K562 (cell line): Measurements from ENCODE around the gene MYOM1. TPM values are rescaled to one million over a fixed set of nuclear protein-coding genes. Genes with fewer than 3 reads are reported as not detected.

Experiments
- C11orf30 ChIP-seq: fragments of 450-650 bp; IDR thresholded peaks from 2 replicates; pipeline ENCODE4 v1.6.1; 2016; ENCODE audit warnings: low read depth, mild to moderate bottlenecking
- DMBX1 ChIP-seq: fragments of 250-450 bp; sonication (Bioruptor Pico); IDR thresholded peaks from 2 replicates; pipeline ENCODE4 v1.8.0; 2022; ENCODE audit warnings: inconsistent platforms, mild to moderate bottlenecking, moderate library complexity, borderline replicate concordance
- GATAD2B ChIP-seq: fragments of 450-650 bp; IDR thresholded peaks from 2 replicates; pipeline ENCODE4 v1.6.1; 2017; ENCODE audit warnings: mild to moderate bottlenecking, borderline replicate concordance
- GTF2F1 ChIP-seq: IDR thresholded peaks from 2 replicates; pipeline ENCODE4 v1.6.1; 2011; ENCODE audit warnings: low read depth, low read length, improper control_type of control experiment
- MAFK ChIP-seq: IDR thresholded peaks from 2 replicates; pipeline ENCODE4 v1.6.1; 2011; ENCODE audit warnings: low read length, improper control_type of control experiment
- MYC ChIP-seq, 2 experiments: fragments of 250-450 bp in 1 of 2; sonication (Bioruptor Pico) in 1 of 2; IDR thresholded peaks; 2 replicates each; pipeline versions ENCODE4 v1.5.1 to v1.6.1; 2012 to 2021; ENCODE audit warnings: low read depth in 2 of 2, borderline replicate concordance in 1 of 2, improper control_type of control experiment in 1 of 2, low read length in 1 of 2, mild to moderate bottlenecking in 1 of 2, moderate library complexity in 1 of 2
- PCBP2 ChIP-seq: fragments of 200-400 bp; formaldehyde crosslinking; IDR thresholded peaks from 2 replicates; pipeline ENCODE4 v1.6.1; 2018; ENCODE audit warnings: low read length, low read depth, mild to moderate bottlenecking, moderate library complexity; ENCODE audit not compliant: poor library complexity, severe bottlenecking
- RAD21 ChIP-seq, 2 experiments: fragments of 250-450 bp in 1 of 2; fragments of 450-650 bp in 1 of 2; sonication (Bioruptor Pico) in 1 of 2; formaldehyde crosslinking in 1 of 2; IDR thresholded peaks in 1 of 2; conservative IDR thresholded peaks in 1 of 2; 2 replicates each; pipeline versions ENCODE4 v1.4.0 to v1.8.0; 2020 to 2022; ENCODE audit warnings: mild to moderate bottlenecking in 2 of 2, moderate library complexity in 1 of 2
- SRSF7 ChIP-seq: fragments of 200-400 bp; formaldehyde crosslinking; optimal IDR thresholded peaks from 2 replicates; pipeline ENCODE3; 2017; ENCODE audit warnings: mild to moderate bottlenecking, low read depth, low read length
- polyA plus RNA-seq, 8 experiments: library from polyadenylated mRNA; depleted of rRNA in 4 of 8; stranded (reverse) in 5 of 8; unstranded in 3 of 8; fragments of >200 nt; fragmentation: Nextera tagmentation in 2 of 8; fragmentation: Illumina TruSeq in 1 of 8; extraction: Ambion mirVana in 2 of 8; extraction: Trizol in 1 of 8; gene quantifications; 2 replicates each; pipeline versions ENCODE4 v1.2.1 to v1.2.3, GENCODE V29; 2011 to 2014; ENCODE audit warnings: inconsistent platforms in 1 of 8, missing spikeins in 1 of 8
- total RNA-seq, 7 experiments: library from RNA; depleted of rRNA in 6 of 7; stranded (reverse); fragments of >200 nt in 6 of 7; fragmentation: Illumina TruSeq in 2 of 7; extraction: Trizol in 2 of 7; gene quantifications; 2 replicates each; pipeline versions ENCODE4 v1.2.1 to v1.2.3, GENCODE V29; 2011 to 2021; ENCODE audit warnings: low replicate concordance in 1 of 7
- TF ChIP-seq, protein P1 (sequence below): fragments of 450-650 bp; IDR thresholded peaks from 2 replicates; pipeline ENCODE4 v1.6.1; 2016; ENCODE audit warnings: low read depth, mild to moderate bottlenecking, moderate library complexity
- TF ChIP-seq, protein P2 (sequence below): fragments of 200-800 bp; sonication (Bioruptor generic); IDR thresholded peaks from 2 replicates; pipeline ENCODE4 v1.6.1; 2017; ENCODE audit warnings: missing genetic modification characterization, missing compliant biosample characterization
- TF ChIP-seq, protein P3 (sequence below), 2 experiments: fragments of 450-650 bp in 1 of 2; sonication (generic) in 1 of 2; formaldehyde crosslinking in 1 of 2; IDR thresholded peaks; 2 replicates each; pipeline versions ENCODE4 v1.7.1 to v1.9.0; 2016 to 2022; ENCODE audit warnings: inconsistent platforms in 1 of 2, mild to moderate bottlenecking in 1 of 2, missing genetic modification reagents in 1 of 2
- TF ChIP-seq, protein P4 (sequence below): conservative IDR thresholded peaks from 2 replicates; pipeline ENCODE4 v1.6.1; 2011; ENCODE audit warnings: low read depth, mild to moderate bottlenecking, low read length; ENCODE audit not compliant: control insufficient read depth

The MYOM1 gene
- total and polyA plus RNA-seq, 9 of the 15 experiments (the other 6 are each of a cell fraction or from before 2014, with no cell fraction given) = 0.01 to 0.62 (median 0.25) TPM

DNA sequence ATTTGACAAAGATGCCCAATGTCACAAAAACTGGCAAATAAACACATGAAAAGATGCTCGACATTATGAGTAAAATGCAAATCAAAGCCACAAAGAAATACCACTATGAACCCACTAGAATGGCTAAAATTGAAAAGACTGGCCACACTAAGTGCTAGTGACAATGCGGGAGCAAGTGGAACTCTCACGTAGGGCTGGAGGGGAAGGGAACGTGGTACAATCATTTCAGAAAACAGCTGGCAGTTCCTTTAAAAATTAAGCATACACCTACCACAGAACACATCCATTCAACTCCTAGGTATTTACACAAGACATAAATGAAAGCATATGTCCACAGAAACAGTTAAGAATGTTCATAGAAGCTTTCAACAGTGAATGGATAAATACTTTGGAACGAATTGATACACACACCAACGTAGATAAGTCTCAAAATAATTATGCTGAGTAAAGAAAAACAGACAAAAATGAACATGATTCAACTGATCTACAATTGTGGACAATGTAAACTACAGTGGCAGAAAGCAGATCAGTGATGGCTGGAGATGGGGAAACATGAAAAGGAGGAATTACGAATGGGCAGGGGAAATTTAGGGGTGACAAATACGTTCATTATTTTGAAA lies 71.7 kb downstream of the MYOM1 start (continued):
- TF ChIP-seq, protein P1, sequence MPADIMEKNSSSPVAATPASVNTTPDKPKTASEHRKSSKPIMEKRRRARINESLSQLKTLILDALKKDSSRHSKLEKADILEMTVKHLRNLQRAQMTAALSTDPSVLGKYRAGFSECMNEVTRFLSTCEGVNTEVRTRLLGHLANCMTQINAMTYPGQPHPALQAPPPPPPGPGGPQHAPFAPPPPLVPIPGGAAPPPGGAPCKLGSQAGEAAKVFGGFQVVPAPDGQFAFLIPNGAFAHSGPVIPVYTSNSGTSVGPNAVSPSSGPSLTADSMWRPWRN = no peak
- TF ChIP-seq PCBP2 = no peak
- TF ChIP-seq MYC (IDR thresholded peaks at IDR 0.05; ENCODE audit: low read depth, low read length) = no peak
- TF ChIP-seq MYC (CRISPR knock-in tag; IDR thresholded peaks at IDR 0.05; ENCODE audit: borderline replicate concordance, low read depth) = no peak
- TF ChIP-seq SRSF7 = no peak
- TF ChIP-seq MAFK = 0 out of 2 replicates have a peak, but pooled peaks have one; percentile 33
- TF ChIP-seq, protein P2, sequence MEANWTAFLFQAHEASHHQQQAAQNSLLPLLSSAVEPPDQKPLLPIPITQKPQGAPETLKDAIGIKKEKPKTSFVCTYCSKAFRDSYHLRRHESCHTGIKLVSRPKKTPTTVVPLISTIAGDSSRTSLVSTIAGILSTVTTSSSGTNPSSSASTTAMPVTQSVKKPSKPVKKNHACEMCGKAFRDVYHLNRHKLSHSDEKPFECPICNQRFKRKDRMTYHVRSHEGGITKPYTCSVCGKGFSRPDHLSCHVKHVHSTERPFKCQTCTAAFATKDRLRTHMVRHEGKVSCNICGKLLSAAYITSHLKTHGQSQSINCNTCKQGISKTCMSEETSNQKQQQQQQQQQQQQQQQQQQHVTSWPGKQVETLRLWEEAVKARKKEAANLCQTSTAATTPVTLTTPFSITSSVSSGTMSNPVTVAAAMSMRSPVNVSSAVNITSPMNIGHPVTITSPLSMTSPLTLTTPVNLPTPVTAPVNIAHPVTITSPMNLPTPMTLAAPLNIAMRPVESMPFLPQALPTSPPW = no peak
- TF ChIP-seq GTF2F1 = no peak
- TF ChIP-seq, protein P3, sequence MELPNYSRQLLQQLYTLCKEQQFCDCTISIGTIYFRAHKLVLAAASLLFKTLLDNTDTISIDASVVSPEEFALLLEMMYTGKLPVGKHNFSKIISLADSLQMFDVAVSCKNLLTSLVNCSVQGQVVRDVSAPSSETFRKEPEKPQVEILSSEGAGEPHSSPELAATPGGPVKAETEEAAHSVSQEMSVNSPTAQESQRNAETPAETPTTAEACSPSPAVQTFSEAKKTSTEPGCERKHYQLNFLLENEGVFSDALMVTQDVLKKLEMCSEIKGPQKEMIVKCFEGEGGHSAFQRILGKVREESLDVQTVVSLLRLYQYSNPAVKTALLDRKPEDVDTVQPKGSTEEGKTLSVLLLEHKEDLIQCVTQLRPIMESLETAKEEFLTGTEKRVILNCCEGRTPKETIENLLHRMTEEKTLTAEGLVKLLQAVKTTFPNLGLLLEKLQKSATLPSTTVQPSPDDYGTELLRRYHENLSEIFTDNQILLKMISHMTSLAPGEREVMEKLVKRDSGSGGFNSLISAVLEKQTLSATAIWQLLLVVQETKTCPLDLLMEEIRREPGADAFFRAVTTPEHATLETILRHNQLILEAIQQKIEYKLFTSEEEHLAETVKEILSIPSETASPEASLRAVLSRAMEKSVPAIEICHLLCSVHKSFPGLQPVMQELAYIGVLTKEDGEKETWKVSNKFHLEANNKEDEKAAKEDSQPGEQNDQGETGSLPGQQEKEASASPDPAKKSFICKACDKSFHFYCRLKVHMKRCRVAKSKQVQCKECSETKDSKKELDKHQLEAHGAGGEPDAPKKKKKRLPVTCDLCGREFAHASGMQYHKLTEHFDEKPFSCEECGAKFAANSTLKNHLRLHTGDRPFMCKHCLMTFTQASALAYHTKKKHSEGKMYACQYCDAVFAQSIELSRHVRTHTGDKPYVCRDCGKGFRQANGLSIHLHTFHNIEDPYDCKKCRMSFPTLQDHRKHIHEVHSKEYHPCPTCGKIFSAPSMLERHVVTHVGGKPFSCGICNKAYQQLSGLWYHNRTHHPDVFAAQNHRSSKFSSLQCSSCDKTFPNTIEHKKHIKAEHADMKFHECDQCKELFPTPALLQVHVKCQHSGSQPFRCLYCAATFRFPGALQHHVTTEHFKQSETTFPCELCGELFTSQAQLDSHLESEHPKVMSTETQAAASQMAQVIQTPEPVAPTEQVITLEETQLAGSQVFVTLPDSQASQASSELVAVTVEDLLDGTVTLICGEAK (IDR thresholded peaks at IDR 0.05) = 0 out of 2 replicates have a peak, but pooled peaks have one; percentile 13
- TF ChIP-seq, protein P3 (CRISPR knock-in tag; IDR thresholded peaks at IDR 0.05) = no peak
- no peak for TF ChIP-seq DMBX1 (CRISPR knock-in tag)
- TF ChIP-seq RAD21 (CRISPR knock-in tag; conservative IDR thresholded peaks at IDR 0.05 in 1 of 2, IDR thresholded peaks at IDR 0.05 in 1 of 2) = no peak
- 0 out of 2 replicates have a peak, but pooled peaks have one; percentile 16 for TF ChIP-seq GATAD2B
- TF ChIP-seq, protein P4, sequence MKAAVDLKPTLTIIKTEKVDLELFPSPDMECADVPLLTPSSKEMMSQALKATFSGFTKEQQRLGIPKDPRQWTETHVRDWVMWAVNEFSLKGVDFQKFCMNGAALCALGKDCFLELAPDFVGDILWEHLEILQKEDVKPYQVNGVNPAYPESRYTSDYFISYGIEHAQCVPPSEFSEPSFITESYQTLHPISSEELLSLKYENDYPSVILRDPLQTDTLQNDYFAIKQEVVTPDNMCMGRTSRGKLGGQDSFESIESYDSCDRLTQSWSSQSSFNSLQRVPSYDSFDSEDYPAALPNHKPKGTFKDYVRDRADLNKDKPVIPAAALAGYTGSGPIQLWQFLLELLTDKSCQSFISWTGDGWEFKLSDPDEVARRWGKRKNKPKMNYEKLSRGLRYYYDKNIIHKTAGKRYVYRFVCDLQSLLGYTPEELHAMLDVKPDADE = no peak
- peak; percentile 91 for TF ChIP-seq C11orf30
